ENCODE data around the gene INPP4B.

Gene INPP4B

GRCh38 chr4:142473218-142473959 is 372.7 kb downstream of the INPP4B start:
- H3K36me3 Mint-ChIP-seq (ENCODE audit: low read depth): no peaks in the 10 kb centered on the region
- no peaks in the 10 kb centered on the region for H3K27me3 Mint-ChIP-seq
- no peak for DNase-seq
- H3K4me3 Mint-ChIP-seq: no peak overlapping the region
- no peak overlapping the region for H3K27ac Mint-ChIP-seq
- H3K4me1 Mint-ChIP-seq (ENCODE audit: low read depth): peaks cover 26% of the 10 kb centered on the region
- H3K9me3 Mint-ChIP-seq: no peaks in the 10 kb centered on the region

GRCh38 chr4:142467088-142467487 is 379.0 kb downstream of the INPP4B start:
- no peak overlapping the region for H3K27ac Mint-ChIP-seq
- H3K4me1 Mint-ChIP-seq (ENCODE audit: low read depth): no peaks in the 10 kb centered on the region
- no peaks in the 10 kb centered on the region for H3K27me3 Mint-ChIP-seq
- no peak overlapping the region for H3K4me3 Mint-ChIP-seq
- no peaks in the 10 kb centered on the region for H3K36me3 Mint-ChIP-seq (ENCODE audit: low read depth)
- no peak for DNase-seq
- H3K9me3 Mint-ChIP-seq: no peaks in the 10 kb centered on the region

GRCh38 chr4:142465526-142465925 is 380.6 kb downstream of the INPP4B start:
- no peaks in the 10 kb centered on the region for H3K36me3 Mint-ChIP-seq (ENCODE audit: low read depth)
- H3K9me3 Mint-ChIP-seq: no peaks in the 10 kb centered on the region
- no peak overlapping the region for H3K27ac Mint-ChIP-seq
- no peaks in the 10 kb centered on the region for H3K4me1 Mint-ChIP-seq (ENCODE audit: low read depth)
- H3K4me3 Mint-ChIP-seq: no peak overlapping the region
- H3K27me3 Mint-ChIP-seq: no peaks in the 10 kb centered on the region
- DNase-seq: no peak

GRCh38 chr4:142463206-142463605 is 382.9 kb downstream of the INPP4B start:
- no peak for DNase-seq

GRCh38 chr4:142452161-142452855 is 393.8 kb downstream of the INPP4B start:
- Mint-ChIP-seq H3K4me1 (ENCODE audit: low read depth) (peaks cover 12% of the 10 kb centered on the region), H3K36me3 (ENCODE audit: low read depth) (peaks cover 2% of the 10 kb centered on the region), H3K4me3 (no peak overlapping the region), H3K9me3 (peaks cover 5% of the 10 kb centered on the region), H3K27ac (no peak overlapping the region), H3K27me3 (no peaks in the 10 kb centered on the region)
- no peak for DNase-seq

More at GRCh38 chr4:142463206-142463605, 382.9 kb downstream of the INPP4B start:
- Mint-ChIP-seq H3K27ac (no peak overlapping the region), H3K36me3 (ENCODE audit: low read depth) (no peaks in the 10 kb centered on the region), H3K27me3 (no peaks in the 10 kb centered on the region), H3K4me1 (ENCODE audit: low read depth) (no peaks in the 10 kb centered on the region), H3K4me3 (no peak overlapping the region), H3K9me3 (no peaks in the 10 kb centered on the region)

DNA sequence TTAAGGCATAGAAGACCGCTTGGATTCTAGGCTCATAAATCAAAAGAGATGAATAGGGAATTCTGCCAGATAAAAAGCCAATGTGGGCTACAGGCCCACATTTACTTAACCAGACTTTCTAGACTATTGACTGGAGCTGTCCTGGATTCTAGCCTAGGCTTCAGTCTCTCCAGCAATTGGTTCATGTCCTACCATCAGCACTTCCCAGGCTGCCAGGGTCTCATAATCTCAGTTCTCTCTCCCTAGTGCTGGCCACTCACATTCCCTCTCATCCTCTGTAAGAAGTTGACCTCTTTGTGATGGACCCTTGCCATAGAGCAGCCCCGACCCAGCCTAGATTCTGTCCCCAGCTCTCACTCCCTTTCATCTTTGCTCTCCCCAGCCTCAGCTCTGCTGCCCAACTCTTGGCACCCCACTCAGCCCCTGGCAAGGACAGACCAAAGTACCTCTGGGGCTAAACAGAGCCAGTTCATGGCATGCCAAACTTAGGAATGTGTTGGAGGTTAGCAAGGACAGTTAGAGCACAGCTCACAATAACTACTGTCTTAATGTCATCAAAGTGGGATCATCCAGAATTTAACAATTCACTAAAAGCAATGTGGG is 396.2 kb downstream of the INPP4B start:
- Mint-ChIP-seq H3K27ac (no peak overlapping the region), H3K4me1 (ENCODE audit: low read depth) (peaks cover 27% of the 10 kb centered on the region), H3K27me3 (no peaks in the 10 kb centered on the region), H3K36me3 (ENCODE audit: low read depth) (no peaks in the 10 kb centered on the region), H3K4me3 (no peak overlapping the region), H3K9me3 (no peaks in the 10 kb centered on the region)
- DNase-seq: no peak

- peaks cover 7% of the 10 kb centered on the region for H3K9me3 Mint-ChIP-seq
- no peaks in the 10 kb centered on the region for H3K27me3 Mint-ChIP-seq
- no peak overlapping the region for H3K4me3 Mint-ChIP-seq
- H3K4me1 Mint-ChIP-seq (ENCODE audit: low read depth): peaks cover 32% of the 10 kb centered on the region
- DNase-seq: no peak
- H3K36me3 Mint-ChIP-seq (ENCODE audit: low read depth): no peaks in the 10 kb centered on the region
- H3K27ac Mint-ChIP-seq: peak overlapping the region; percentile 60
Observed at GRCh38 chr4:142447009-142447408, 399.1 kb downstream of the INPP4B start.

DNA sequence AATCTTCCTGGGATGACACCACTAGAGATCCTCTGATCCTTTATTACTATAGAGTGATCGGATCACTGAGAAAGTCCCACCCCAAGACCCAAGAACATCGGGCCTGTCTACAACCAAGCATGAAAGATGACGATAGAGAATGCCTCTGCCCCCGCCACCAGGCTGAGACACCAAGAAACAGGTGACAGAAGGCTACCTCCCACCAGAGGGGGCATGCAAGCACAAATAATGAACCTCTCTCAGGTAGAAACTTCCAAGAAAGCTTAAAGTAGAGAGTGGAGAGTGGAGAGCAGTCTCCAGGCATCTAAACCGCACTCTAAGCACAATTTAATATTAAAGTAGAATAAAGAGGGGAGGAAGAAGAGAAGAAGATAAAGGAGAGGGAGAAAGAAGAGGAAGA is 402.6 kb downstream of the INPP4B start:
- Mint-ChIP-seq H3K4me3 (no peak overlapping the region), H3K4me1 (ENCODE audit: low read depth) (peaks cover 31% of the 10 kb centered on the region), H3K36me3 (ENCODE audit: low read depth) (no peaks in the 10 kb centered on the region), H3K27me3 (no peaks in the 10 kb centered on the region), H3K9me3 (peaks cover 7% of the 10 kb centered on the region), H3K27ac (no peak overlapping the region)
- no peak for DNase-seq

- H3K27ac Mint-ChIP-seq: no peak overlapping the region
- H3K4me3 Mint-ChIP-seq: no peak overlapping the region
- H3K27me3 Mint-ChIP-seq: no peaks in the 10 kb centered on the region
- H3K9me3 Mint-ChIP-seq: peaks cover 9% of the 10 kb centered on the region
- no peak for DNase-seq
- no peaks in the 10 kb centered on the region for H3K36me3 Mint-ChIP-seq (ENCODE audit: low read depth)
- H3K4me1 Mint-ChIP-seq (ENCODE audit: low read depth): peaks cover 19% of the 10 kb centered on the region
Observed at GRCh38 chr4:142440093-142440492, 406.0 kb downstream of the INPP4B start.

GRCh38 chr4:142435599-142436235 is 410.4 kb downstream of the INPP4B start:
- peaks cover 2% of the 10 kb centered on the region for H3K36me3 Mint-ChIP-seq (ENCODE audit: low read depth)
- H3K4me3 Mint-ChIP-seq: no peak overlapping the region
- H3K27me3 Mint-ChIP-seq: no peaks in the 10 kb centered on the region
- peaks cover 2% of the 10 kb centered on the region for H3K9me3 Mint-ChIP-seq
- peaks cover 34% of the 10 kb centered on the region for H3K4me1 Mint-ChIP-seq (ENCODE audit: low read depth)
- no peak for DNase-seq
- H3K27ac Mint-ChIP-seq: no peak overlapping the region

- no peak for DNase-seq
- Mint-ChIP-seq H3K36me3 (ENCODE audit: low read depth) (peaks cover 2% of the 10 kb centered on the region), H3K27ac (peak overlapping the region; percentile 1), H3K4me3 (no peak overlapping the region), H3K9me3 (peaks cover 2% of the 10 kb centered on the region), H3K4me1 (ENCODE audit: low read depth) (peaks cover 34% of the 10 kb centered on the region), H3K27me3 (no peaks in the 10 kb centered on the region)
Observed at GRCh38 chr4:142434519-142435224, 411.4 kb downstream of the INPP4B start.

DNA sequence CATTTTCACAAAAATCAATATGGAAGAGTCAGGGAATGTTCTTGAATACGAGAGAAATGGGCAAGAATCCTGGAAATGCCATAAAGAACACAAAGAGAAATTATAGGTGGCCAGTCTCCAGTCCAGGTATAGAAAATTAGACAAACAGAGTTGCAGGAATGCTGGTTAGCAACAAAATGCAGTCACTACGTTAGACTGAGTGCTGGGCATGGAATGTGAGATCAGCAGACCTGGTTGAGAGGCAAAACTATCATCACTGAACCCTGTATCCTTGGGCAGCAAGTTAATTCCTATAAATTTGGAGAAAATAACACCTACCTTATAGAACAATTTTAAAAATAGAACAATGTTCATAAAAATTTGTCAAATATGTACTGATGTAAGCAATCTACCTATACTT is 417.4 kb downstream of the INPP4B start:
- no peaks in the 10 kb centered on the region for H3K9me3 Mint-ChIP-seq
- H3K27me3 Mint-ChIP-seq: no peaks in the 10 kb centered on the region
- no peak for DNase-seq
- no peaks in the 10 kb centered on the region for H3K36me3 Mint-ChIP-seq (ENCODE audit: low read depth)
- H3K4me3 Mint-ChIP-seq: no peak overlapping the region
- no peak overlapping the region for H3K27ac Mint-ChIP-seq
- peaks cover 15% of the 10 kb centered on the region for H3K4me1 Mint-ChIP-seq (ENCODE audit: low read depth)

GRCh38 chr4:142427456-142427855 is 418.6 kb downstream of the INPP4B start:
- Mint-ChIP-seq H3K36me3 (ENCODE audit: low read depth) (no peaks in the 10 kb centered on the region), H3K27me3 (no peaks in the 10 kb centered on the region), H3K9me3 (no peaks in the 10 kb centered on the region), H3K4me3 (no peak overlapping the region), H3K27ac (no peak overlapping the region), H3K4me1 (ENCODE audit: low read depth) (peaks cover 8% of the 10 kb centered on the region)
- no peak for DNase-seq

GRCh38 chr4:142423861-142424260 is 422.2 kb downstream of the INPP4B start:
- no peak overlapping the region for H3K27ac Mint-ChIP-seq
- peaks cover 21% of the 10 kb centered on the region for H3K4me1 Mint-ChIP-seq (ENCODE audit: low read depth)
- H3K4me3 Mint-ChIP-seq: no peak overlapping the region
- DNase-seq: no peak
- no peaks in the 10 kb centered on the region for H3K36me3 Mint-ChIP-seq (ENCODE audit: low read depth)
- H3K27me3 Mint-ChIP-seq: no peaks in the 10 kb centered on the region
- peaks cover 4% of the 10 kb centered on the region for H3K9me3 Mint-ChIP-seq

All from activated T-cell treated with anti-CD3 and anti-CD28 coated beads, Interleukin-2, amount 50 U/mL, for 24 hours (primary cell).